Sigmoid colon (tissue), 7 donors: ENCODE data around the gene CACNA1G. TPM values are rescaled to one million over a fixed set of nuclear protein-coding genes. Genes with fewer than 3 reads are reported as not detected.

Experiments
- DNase-seq: peaks from one replicate; pipeline ENCODE4 v3.0.0-alpha.2; 2019
- H3K27ac ChIP-seq, 4 donors: fragments of 200-600 bp; sonication (generic); one replicate each; pipeline ENCODE4 v1.5.1; 2016 to 2019; ENCODE audit warnings: mild to moderate bottlenecking in 1 of 4
- H3K27me3 ChIP-seq, 3 donors: fragments of 200-600 bp; sonication (generic); one replicate each; pipeline ENCODE4 v1.5.1; 2019; ENCODE audit warnings: mild to moderate bottlenecking in 1 of 3
- H3K36me3 ChIP-seq, 4 donors: fragments of 200-600 bp; sonication (generic); one replicate each; pipeline ENCODE4 v1.5.1; 2016 to 2019
- H3K4me1 ChIP-seq, 4 donors: fragments of 200-600 bp; sonication (generic); one replicate each; pipeline ENCODE4 v1.5.1; 2017 to 2019
- H3K4me3 ChIP-seq, 4 donors: fragments of 200-600 bp; sonication (generic); one replicate each; pipeline ENCODE4 v1.5.1; 2017 to 2019; ENCODE audit warnings: mild to moderate bottlenecking in 2 of 4, moderate library complexity in 1 of 4
- H3K9me3 ChIP-seq, 4 donors: fragments of 200-600 bp in 3 of 4; sonication (generic) in 3 of 4; one replicate each; pipeline versions ENCODE4 v1.5.1 to v1.6.1; 2013 to 2019
- EP300 ChIP-seq, 4 donors: sonication (generic); formaldehyde crosslinking; IDR thresholded peaks; one replicate each; pipeline ENCODE4 v1.6.1; 2017; ENCODE audit warnings: antibody characterized with exemption in 4 of 4
- POLR2A ChIP-seq, 2 donors: fragments of 450-650 bp; IDR thresholded peaks; one replicate each; pipeline ENCODE4 v1.6.1; 2016; ENCODE audit warnings: antibody characterized with exemption in 2 of 2, mild to moderate bottlenecking in 2 of 2, moderate library complexity in 2 of 2
- POLR2AphosphoS5 ChIP-seq, 4 donors: sonication (generic); formaldehyde crosslinking; IDR thresholded peaks; one replicate each; pipeline ENCODE4 v1.6.1; 2017; ENCODE audit warnings: antibody characterized with exemption in 4 of 4
- WGBS, 2 donors: extraction: QIAGEN DNeasy Blood & Tissue Kit; methylation state at CpG; one replicate each; pipeline ENCODE4 v1.1.7; 2013; 5-methylcytosine and 5-hydroxymethylcytosine counted together
- intact Hi-C: fragments of 100-400 bp; cut with DNase I; formaldehyde crosslinking; loops from one replicate; pipeline ENCODE4 v1.15.1; 2023
- polyA plus RNA-seq, 3 donors: library from polyadenylated mRNA; stranded (reverse); fragments of 200-250 nt; gene quantifications; one replicate each; pipeline ENCODE4 v1.2.3, GENCODE V29; 2013
- total RNA-seq, 4 donors: library from RNA; depleted of rRNA; stranded (reverse); fragments of >200 nt; gene quantifications; one replicate each; pipeline ENCODE4 v1.1.0, GENCODE V29; 2016
- TF ChIP-seq, protein P1 (sequence below), 4 experiments: fragments of 450-650 bp in 3 of 4; fragments of 200-600 bp in 1 of 4; IDR thresholded peaks; one replicate each; pipeline ENCODE4 v1.5.1; 2016 to 2019; ENCODE audit warnings: antibody characterized with exemption in 4 of 4, mild to moderate bottlenecking in 3 of 4, moderate library complexity in 2 of 4
- donor health status: healthy with polysubstance abuse.
- donor health status: Bipolar disorder and iron deficiency.
- donor health status: healthy.

Gene CACNA1G
- total and polyA plus RNA-seq, 7 donors: under 0.01 to 1.4 (median 0.34) TPM; not detected in 1

DNA sequence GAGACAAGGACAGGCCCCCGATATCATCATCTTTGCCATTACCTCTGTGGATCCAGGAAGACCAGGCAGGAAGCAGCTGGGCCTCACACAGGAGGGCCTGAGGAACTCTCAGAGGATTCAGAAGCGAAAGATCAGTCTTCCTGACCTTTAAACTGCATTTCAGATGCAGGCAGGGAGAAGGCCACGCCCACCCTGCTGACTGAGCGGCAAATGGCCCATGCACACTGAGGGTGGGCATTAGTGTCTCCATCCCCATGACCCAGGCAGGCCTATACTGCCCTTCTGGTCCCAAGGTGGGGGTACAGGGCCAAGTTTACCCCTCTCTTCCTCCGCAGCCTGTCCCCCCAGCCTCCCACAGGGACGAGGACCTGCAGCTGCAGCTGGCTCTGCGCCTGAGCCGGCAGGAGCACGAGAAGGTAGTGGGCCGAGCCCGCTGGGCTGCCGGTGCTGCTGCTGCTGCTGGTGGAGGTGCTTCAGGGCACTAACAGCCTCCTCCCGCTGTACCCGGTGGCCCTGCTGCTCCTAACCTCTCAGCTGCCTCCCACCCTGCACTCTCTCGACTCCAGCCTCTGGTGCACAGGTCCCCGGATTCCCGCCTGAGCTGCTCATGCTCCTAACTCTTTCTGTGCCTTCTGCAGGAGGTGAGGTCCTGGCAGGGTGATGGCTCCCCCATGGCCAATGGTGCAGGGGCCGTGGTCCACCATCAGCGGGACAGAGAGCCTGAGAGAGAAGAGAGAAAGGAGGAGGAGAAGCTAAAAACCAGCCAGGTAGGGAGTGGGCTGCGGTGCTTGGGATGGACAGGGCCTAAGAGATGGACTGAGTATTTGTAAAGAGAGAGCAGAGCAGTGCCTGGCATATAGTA is 21.7 kb upstream of the CACNA1G start:
- Histone ChIP-seq H3K4me1 (peaks cover 0 to 25% (median 21%) of the 10 kb centered on the region in 4 donors), H3K27ac (no peak overlapping the region), H3K4me3 (no peak overlapping the region), H3K36me3 (no peaks in the 10 kb centered on the region), H3K9me3 (no peaks in the 10 kb centered on the region), H3K27me3 (peaks cover 0 to 20% (median 13%) of the 10 kb centered on the region in 3 donors)
- TF ChIP-seq POLR2AphosphoS5 (IDR thresholded peaks at IDR 0.05): no peak
- TF ChIP-seq, protein P1, sequence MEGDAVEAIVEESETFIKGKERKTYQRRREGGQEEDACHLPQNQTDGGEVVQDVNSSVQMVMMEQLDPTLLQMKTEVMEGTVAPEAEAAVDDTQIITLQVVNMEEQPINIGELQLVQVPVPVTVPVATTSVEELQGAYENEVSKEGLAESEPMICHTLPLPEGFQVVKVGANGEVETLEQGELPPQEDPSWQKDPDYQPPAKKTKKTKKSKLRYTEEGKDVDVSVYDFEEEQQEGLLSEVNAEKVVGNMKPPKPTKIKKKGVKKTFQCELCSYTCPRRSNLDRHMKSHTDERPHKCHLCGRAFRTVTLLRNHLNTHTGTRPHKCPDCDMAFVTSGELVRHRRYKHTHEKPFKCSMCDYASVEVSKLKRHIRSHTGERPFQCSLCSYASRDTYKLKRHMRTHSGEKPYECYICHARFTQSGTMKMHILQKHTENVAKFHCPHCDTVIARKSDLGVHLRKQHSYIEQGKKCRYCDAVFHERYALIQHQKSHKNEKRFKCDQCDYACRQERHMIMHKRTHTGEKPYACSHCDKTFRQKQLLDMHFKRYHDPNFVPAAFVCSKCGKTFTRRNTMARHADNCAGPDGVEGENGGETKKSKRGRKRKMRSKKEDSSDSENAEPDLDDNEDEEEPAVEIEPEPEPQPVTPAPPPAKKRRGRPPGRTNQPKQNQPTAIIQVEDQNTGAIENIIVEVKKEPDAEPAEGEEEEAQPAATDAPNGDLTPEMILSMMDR (IDR thresholded peaks at IDR 0.05): no peak
- TF ChIP-seq POLR2A (IDR thresholded peaks at IDR 0.05): no peak
- no peak for TF ChIP-seq EP300 (IDR thresholded peaks at IDR 0.05)
- 43 to 72% methylated on average over 20 of the region's 20 CpGs for WGBS, 2 donors
- DNase-seq: no peak
- intact Hi-C loops: no loop called here

DNA sequence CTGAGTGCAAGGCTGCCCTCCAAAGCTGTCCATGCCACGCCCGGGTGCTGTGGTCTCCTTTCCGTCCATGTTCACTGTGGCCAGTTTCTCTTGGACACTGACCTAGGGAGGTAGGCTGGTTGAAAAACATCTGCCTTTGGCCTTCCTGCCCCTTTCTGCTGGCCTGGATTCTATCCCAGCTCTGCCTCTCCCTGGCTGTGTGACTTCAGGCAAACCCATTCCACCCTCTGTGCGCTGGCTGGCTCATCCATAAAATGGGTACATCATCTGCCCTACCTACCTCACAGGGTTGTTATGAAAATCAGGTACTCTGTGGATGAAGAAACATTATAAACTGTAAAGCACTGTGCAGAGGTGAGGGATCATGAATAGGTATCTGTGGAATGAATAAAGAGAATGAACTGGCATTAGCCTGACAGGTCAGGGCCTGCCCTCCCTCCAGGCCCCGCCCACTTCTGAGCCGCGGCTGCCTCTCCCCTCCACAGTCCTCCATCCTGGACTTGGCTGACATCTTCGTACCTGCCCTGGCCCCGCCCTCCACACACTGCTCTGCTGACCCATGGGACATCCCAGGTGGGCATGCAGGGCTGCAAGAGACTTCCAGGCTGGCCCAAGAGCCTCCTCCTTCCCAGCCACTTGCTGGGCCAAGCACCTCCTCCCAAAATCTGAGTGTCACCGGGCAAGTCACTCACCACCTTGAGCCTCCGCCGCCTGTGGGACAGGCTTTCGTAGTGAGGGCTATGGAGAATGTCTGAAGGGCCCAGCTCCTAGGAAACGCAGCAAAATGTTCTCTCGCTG is 20.6 kb upstream of the CACNA1G start:
- Histone ChIP-seq H3K4me3 (no peak overlapping the region), H3K27ac (no peak overlapping the region), H3K36me3 (no peaks in the 10 kb centered on the region), H3K4me1 (peaks cover 0 to 20% (median 16%) of the 10 kb centered on the region in 4 donors), H3K9me3 (no peaks in the 10 kb centered on the region), H3K27me3 (peaks cover 0 to 11% (median 3%) of the 10 kb centered on the region in 3 donors)
- TF ChIP-seq POLR2AphosphoS5 (IDR thresholded peaks at IDR 0.05) (no peak), EP300 (IDR thresholded peaks at IDR 0.05) (no peak), POLR2A (IDR thresholded peaks at IDR 0.05) (no peak)
- TF ChIP-seq, protein P1 (IDR thresholded peaks at IDR 0.05): no peak
- WGBS, 2 donors: 65 to 75% methylated on average over 15 of the region's 15 CpGs
- DNase-seq: no peak
- intact Hi-C loops: loop anchor here (2.0 to 10.0 kb wide), 4 partner anchors 61 to 615 kb away; partner anchors contain the start of genes NME1 and RSAD1

- TF ChIP-seq, protein P1 (IDR thresholded peaks at IDR 0.05): no peak
- no peak for TF ChIP-seq EP300 (IDR thresholded peaks at IDR 0.05)
- no peak for TF ChIP-seq POLR2AphosphoS5 (IDR thresholded peaks at IDR 0.05)
- TF ChIP-seq POLR2A (IDR thresholded peaks at IDR 0.05): no peak
- H3K27ac ChIP-seq: peak overlapping the region in 1 of 4 donors; percentile 79
- DNase-seq: no peak
- intact Hi-C loops: loop anchor here (2.0 to 10.0 kb wide), 4 partner anchors 62 to 614 kb away; partner anchors contain the start of genes NME1 and RSAD1
- H3K4me1 ChIP-seq: peaks cover 0 to 20% (median 16%) of the 10 kb centered on the region in 4 donors
- peaks cover 0 to 10% (median under 1%) of the 10 kb centered on the region in 3 donors for H3K27me3 ChIP-seq
- H3K4me3 ChIP-seq: peak overlapping the region in 2 of 4 donors; percentile 62 to 70
- no peaks in the 10 kb centered on the region for H3K9me3 ChIP-seq
- WGBS, 2 donors: 71 to 89% methylated on average over 11 of the region's 11 CpGs
- H3K36me3 ChIP-seq: no peaks in the 10 kb centered on the region
These were observed 19.7 kb upstream of the CACNA1G start for GRCh38 chr17:50540560-50541401.

DNA sequence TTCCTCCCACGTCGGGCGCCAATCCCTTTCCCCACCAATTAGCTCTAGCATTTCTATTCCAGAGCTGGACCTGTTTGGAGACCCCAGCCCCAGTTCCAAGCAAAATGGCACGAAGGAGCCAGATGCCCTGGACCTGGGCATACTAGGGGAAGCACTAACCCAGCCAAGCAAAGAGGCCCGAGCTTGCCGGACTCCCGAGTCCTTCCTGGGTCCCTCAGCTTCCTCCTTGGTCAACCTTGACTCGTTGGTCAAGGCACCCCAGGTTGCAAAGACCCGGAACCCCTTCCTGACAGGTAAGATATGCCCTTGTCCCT is 19.2 kb upstream of the CACNA1G start:
- H3K27ac ChIP-seq: peak overlapping the region; percentile 50 to 79 (median 72)
- intact Hi-C loops: loop anchor here (2.0 to 10.0 kb wide), 4 partner anchors 63 to 613 kb away; partner anchors contain the start of genes NME1 and RSAD1
- H3K9me3 ChIP-seq: no peaks in the 10 kb centered on the region
- H3K27me3 ChIP-seq: peaks cover 0 to 5% (median 0%) of the 10 kb centered on the region in 3 donors
- no peak for TF ChIP-seq POLR2AphosphoS5 (IDR thresholded peaks at IDR 0.05)
- H3K4me3 ChIP-seq: peak overlapping the region; percentile 39 to 70 (median 60)
- no peaks in the 10 kb centered on the region for H3K36me3 ChIP-seq
- WGBS, 2 donors: 32 to 66% methylated on average over 9 of the region's 9 CpGs
- no peak for DNase-seq
- peaks cover 0 to 20% (median 16%) of the 10 kb centered on the region in 4 donors for H3K4me1 ChIP-seq
